HUES6 (cell line): ENCODE measurements around the gene MICAL3.
"Not testable (repeated sequence)": the region's sequence is repeated elsewhere in the genome, so short reads cannot be mapped to it uniquely, and the experiment has no call there.

ENCODE experiments used
- H3K27ac ChIP-seq: 2 replicates; pipeline ENCODE4 v1.7.0; 2013; ENCODE audit warnings: low read depth, mild to moderate bottlenecking, low read length, inconsistent platforms
- H3K27me3 ChIP-seq: 2 replicates; pipeline ENCODE4 v1.6.1; 2013; ENCODE audit warnings: low read length; ENCODE audit not compliant: control insufficient read depth, insufficient read depth
- H3K36me3 ChIP-seq: 2 replicates; pipeline ENCODE4 v1.6.1; 2013; ENCODE audit warnings: low read length; ENCODE audit not compliant: control insufficient read depth, insufficient read depth
- H3K4me1 ChIP-seq: 2 replicates; pipeline ENCODE4 v1.6.1; 2013; ENCODE audit warnings: low read length; ENCODE audit not compliant: control insufficient read depth, insufficient read depth
- H3K4me3 ChIP-seq: 2 replicates; pipeline ENCODE4 v1.5.1; 2013; ENCODE audit warnings: low read depth, low read length
- H3K9ac ChIP-seq: one replicate; pipeline ENCODE4 v1.6.1; 2013; ENCODE audit warnings: mild to moderate bottlenecking, low read length
- H3K9me3 ChIP-seq: 2 replicates; pipeline ENCODE4 v1.6.1; 2013; ENCODE audit warnings: low read depth, low read length; ENCODE audit not compliant: control insufficient read depth, insufficient read depth

Gene MICAL3

GRCh38 chr22:17769716-17770082 lies 254.7 kb downstream of the MICAL3 start:
- Histone ChIP-seq H3K9ac (no peak overlapping the region), H3K27me3 (peaks cover 10% of the 10 kb centered on the region; the same call in 1 of the 2 replicates), H3K27ac (no peak overlapping the region), H3K36me3 (0 out of 2 replicates have a peak, but pooled peaks cover 2% of the 10 kb centered on the region), H3K4me1 (peaks cover 13% of the 10 kb centered on the region), H3K9me3 (no peaks in the 10 kb centered on the region), H3K4me3 (no peak overlapping the region)

GRCh38 chr22:17769013-17769715 lies 255.2 kb downstream of the MICAL3 start:
- Histone ChIP-seq H3K4me1 (peaks cover 11% of the 10 kb centered on the region), H3K4me3 (no peak overlapping the region), H3K36me3 (0 out of 2 replicates have a peak, but pooled peaks cover 2% of the 10 kb centered on the region), H3K9ac (no peak overlapping the region), H3K27ac (no peak overlapping the region), H3K27me3 (peaks cover 8% of the 10 kb centered on the region; the same call in 1 of the 2 replicates), H3K9me3 (no peaks in the 10 kb centered on the region)

- Histone ChIP-seq H3K4me3 (no peak overlapping the region), H3K9ac (no peak overlapping the region), H3K27ac (no peak overlapping the region), H3K27me3 (no peaks in the 10 kb centered on the region), H3K9me3 (no peaks in the 10 kb centered on the region), H3K4me1 (0 out of 2 replicates have a peak, but pooled peaks cover under 1% of the 10 kb centered on the region), H3K36me3 (0 out of 2 replicates have a peak, but pooled peaks cover 2% of the 10 kb centered on the region)
Observed at GRCh38 chr22:17767233-17768065, 256.9 kb downstream of the MICAL3 start.

- not testable (repeated sequence) for H3K4me1 ChIP-seq, H3K9me3 ChIP-seq, H3K27ac ChIP-seq, H3K27me3 ChIP-seq, H3K4me3 ChIP-seq, H3K9ac ChIP-seq, H3K36me3 ChIP-seq
Observed at GRCh38 chr22:17764852-17765251, 259.5 kb downstream of the MICAL3 start.

GRCh38 chr22:17764036-17764435 lies 260.3 kb downstream of the MICAL3 start:
- H3K27ac ChIP-seq, result no peak overlapping the region
- H3K36me3 ChIP-seq, result no peaks in the 10 kb centered on the region
- H3K4me3 ChIP-seq, result no peak overlapping the region
- H3K9ac ChIP-seq, result no peak overlapping the region
- H3K4me1 ChIP-seq, result no peaks in the 10 kb centered on the region
- no peaks in the 10 kb centered on the region for H3K27me3 ChIP-seq
- H3K9me3 ChIP-seq, result no peaks in the 10 kb centered on the region

GRCh38 chr22:17763442-17763841 lies 260.9 kb downstream of the MICAL3 start:
- not testable (repeated sequence) for H3K27ac ChIP-seq, H3K9me3 ChIP-seq, H3K4me1 ChIP-seq, H3K27me3 ChIP-seq, H3K36me3 ChIP-seq, H3K4me3 ChIP-seq, H3K9ac ChIP-seq

GRCh38 chr22:17761138-17761488 lies 263.2 kb downstream of the MICAL3 start:
- Histone ChIP-seq H3K36me3 (no peaks in the 10 kb centered on the region), H3K27me3 (no peaks in the 10 kb centered on the region), H3K9me3 (no peaks in the 10 kb centered on the region), H3K27ac (no peak overlapping the region), H3K4me3 (no peak overlapping the region), H3K9ac (no peak overlapping the region), H3K4me1 (no peaks in the 10 kb centered on the region)

- no peaks in the 10 kb centered on the region for H3K36me3 ChIP-seq
- H3K9ac ChIP-seq, result no peak overlapping the region
- H3K27ac ChIP-seq, result no peak overlapping the region
- H3K9me3 ChIP-seq, result no peaks in the 10 kb centered on the region
- H3K4me1 ChIP-seq, result no peaks in the 10 kb centered on the region; the same call in 1 of the 2 replicates
- H3K27me3 ChIP-seq, result no peaks in the 10 kb centered on the region
- no peak overlapping the region for H3K4me3 ChIP-seq
Observed at GRCh38 chr22:17754233-17754925, 270.0 kb downstream of the MICAL3 start.

GRCh38 chr22:17753401-17753989 lies 270.9 kb downstream of the MICAL3 start:
- H3K27me3 ChIP-seq, result no peaks in the 10 kb centered on the region; the same call in 1 of the 2 replicates
- H3K4me1 ChIP-seq, result peaks cover 3% of the 10 kb centered on the region; the same call in 1 of the 2 replicates
- no peaks in the 10 kb centered on the region for H3K9me3 ChIP-seq
- H3K4me3 ChIP-seq, result no peak overlapping the region
- no peak overlapping the region for H3K27ac ChIP-seq
- no peaks in the 10 kb centered on the region for H3K36me3 ChIP-seq
- H3K9ac ChIP-seq, result no peak overlapping the region

- H3K36me3 ChIP-seq, result no peaks in the 10 kb centered on the region
- H3K4me1 ChIP-seq, result peaks cover 3% of the 10 kb centered on the region; the same call in 1 of the 2 replicates
- no peak overlapping the region for H3K9ac ChIP-seq
- no peak overlapping the region for H3K27ac ChIP-seq
- H3K9me3 ChIP-seq, result no peaks in the 10 kb centered on the region
- H3K4me3 ChIP-seq, result no peak overlapping the region
- no peaks in the 10 kb centered on the region; the same call in 1 of the 2 replicates for H3K27me3 ChIP-seq
Observed at GRCh38 chr22:17751596-17751995, 272.8 kb downstream of the MICAL3 start.
